Head of caudate nucleus (tissue), 42 donors: ENCODE results near the gene KRT36.

Source experiments
- DNase-seq, 42 donors: peaks; one replicate each; pipeline versions ENCODE4 v3.0.0 to v3.0.0-alpha.2; 2020 to 2021; ENCODE audit warnings: mixed read lengths in 7 of 42
- intact Hi-C: fragments of 100-400 bp; cut with DNase I; formaldehyde crosslinking; loops from one replicate; pipeline ENCODE4 v1.15.0; 2022

The KRT36 gene

DNA sequence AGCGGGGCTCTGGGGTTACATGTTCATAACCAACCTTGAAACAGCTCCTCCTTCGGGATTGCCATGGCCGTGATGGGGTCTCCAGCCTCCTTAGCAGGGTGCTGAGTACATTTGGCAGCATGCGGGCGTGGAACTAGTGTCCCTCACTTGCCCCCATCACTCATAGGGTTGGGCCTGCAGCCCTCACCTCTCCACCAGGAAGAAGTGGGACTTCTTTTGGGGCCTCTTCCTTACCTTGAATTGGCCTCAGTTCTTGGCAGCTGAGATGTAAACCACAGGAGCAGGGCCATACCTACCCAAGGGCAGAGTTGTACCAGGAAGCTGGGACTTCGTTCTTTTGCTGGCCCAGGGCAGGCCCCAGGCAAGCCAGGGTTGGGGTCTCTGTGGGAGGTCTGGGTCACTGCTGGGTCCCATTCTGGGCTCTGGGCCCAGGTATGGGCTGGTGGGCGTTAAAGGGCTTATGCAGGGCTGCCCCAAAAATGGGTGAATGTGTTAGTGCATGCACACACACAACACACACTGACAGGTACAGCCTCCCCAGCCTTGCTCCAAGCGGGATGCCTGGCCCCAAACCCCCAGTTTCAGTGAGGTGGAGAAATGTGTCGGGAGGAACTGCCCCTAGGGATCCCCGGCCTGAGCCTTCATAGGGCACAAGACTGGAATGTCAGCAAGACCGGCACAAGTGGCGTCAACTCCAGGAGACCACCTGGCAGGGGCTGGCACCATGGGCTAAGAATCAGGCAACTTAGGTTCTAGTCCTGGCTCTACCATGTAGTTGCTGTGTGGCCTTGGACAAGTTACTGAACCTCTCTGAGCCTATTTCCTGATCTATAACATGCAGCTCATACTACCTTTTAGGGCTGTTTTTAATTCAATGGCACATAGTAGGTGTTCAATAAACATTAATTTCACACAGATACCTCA, 32.9 kb upstream of the KRT36 start:
- intact Hi-C loops, result no loop called here
- DNase-seq, result no peak

DNA sequence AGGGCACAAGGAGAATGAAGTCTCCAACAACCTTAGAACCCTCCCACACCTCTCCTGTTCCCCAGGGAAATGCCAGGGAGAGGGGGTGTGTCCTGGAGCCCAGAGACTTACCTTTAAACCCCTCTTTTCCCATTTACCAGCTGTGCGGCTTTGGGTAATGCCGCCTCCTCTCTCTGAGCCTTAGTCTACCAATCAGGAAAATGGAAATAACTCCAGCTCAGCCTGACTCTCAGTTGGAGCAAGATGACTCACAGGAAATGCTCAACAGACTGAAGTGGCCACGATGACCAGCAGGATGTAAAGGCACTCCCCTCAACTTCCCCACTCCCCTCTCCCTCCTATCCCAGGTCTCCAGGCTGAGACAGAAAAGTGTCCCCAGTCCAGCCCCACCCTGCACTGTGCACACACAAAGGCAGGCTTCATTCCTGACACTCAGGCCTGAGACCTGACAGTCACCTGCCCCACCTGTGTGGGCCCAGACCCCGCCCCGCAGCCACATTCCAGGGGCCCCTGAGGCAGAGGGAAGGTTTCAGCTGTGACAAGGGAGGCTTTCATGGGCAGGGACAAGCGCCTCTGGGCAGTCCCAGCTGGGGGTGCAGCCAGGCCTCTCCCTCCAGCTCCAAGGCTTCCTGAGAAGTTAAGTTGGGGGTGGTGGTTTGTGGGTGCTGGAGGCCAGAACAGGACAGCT, 32.0 kb upstream of the KRT36 start:
- DNase-seq, result no peak
- intact Hi-C loops, result no loop called here

- DNase-seq, result no peak
- intact Hi-C loops, result no loop called here
These were observed 31.3 kb upstream of the KRT36 start for GRCh38 chr17:41520821-41521521.

GRCh38 chr17:41519501-41520224, 30.0 kb upstream of the KRT36 start:
- DNase-seq, result no peak
- intact Hi-C loops, result no loop called here

DNA sequence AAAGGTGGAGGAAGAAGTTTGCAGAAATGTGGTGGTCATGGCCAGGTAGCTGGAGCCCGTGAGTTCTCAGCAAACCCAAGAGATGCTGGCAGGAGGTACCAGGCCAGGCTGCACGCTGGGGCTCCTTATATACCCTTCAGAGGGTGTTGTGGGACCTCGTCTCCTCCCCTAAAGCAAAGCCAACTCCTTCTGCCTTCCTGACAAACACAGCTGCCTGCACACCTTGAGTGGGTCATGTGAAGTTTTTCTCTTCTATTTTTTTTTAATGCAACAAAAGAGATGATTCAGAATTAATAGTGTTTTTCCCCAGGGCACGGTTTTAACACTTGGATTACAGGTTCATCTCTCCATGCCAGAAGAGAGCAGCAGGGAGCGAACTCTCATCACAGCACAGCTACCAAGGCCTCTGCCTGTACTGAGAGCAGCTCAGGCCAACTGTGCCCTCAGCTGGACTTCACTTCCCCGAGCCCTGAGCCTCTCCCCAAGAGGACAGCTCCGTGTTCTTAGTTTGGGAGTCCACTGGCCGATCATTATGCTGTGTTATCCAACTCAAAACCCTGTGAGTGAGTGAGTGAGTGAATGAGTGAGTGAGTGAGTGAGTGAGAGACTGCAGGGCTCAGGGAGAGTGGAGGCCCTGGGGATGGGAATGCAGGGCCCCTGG, 29.2 kb upstream of the KRT36 start, which contains the start of gene KRT15:
KRT15 (minus strand) TSS at position 102 of the 661 bp plus-strand sequence; CDS start at position 39, 63 bp downstream.
- intact Hi-C loops, result no loop called here
- no peak for DNase-seq

GRCh38 chr17:41518031-41518430, 28.3 kb upstream of the KRT36 start:
- no peak for DNase-seq
- intact Hi-C loops, result no loop called here

DNA sequence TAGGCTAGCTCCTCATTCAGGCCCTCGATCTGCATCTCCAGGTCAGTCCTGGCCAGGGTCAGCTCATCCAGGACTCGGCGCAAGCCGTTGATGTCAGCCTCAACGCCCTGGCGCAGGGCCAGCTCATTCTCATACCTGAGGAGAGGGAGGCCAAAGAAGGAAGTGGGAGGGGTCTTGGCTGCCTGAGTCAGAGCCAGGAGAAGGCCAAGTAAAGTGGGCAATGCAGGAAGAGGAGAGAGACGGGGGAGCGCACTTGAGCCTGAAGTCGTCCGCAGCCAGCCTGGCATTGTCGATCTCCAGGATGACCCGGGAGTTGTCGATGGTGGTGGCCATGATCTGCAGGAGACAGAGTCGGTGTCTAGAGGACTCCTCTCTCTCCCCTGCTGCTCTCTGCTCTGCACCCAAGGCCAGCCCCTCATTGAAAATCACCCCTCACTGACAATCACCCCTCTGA, 27.1 kb upstream of the KRT36 start:
- intact Hi-C loops, result no loop called here
- no peak for DNase-seq

GRCh38 chr17:41516147-41516829, 26.6 kb upstream of the KRT36 start:
- DNase-seq, result no peak
- intact Hi-C loops, result no loop called here

DNA sequence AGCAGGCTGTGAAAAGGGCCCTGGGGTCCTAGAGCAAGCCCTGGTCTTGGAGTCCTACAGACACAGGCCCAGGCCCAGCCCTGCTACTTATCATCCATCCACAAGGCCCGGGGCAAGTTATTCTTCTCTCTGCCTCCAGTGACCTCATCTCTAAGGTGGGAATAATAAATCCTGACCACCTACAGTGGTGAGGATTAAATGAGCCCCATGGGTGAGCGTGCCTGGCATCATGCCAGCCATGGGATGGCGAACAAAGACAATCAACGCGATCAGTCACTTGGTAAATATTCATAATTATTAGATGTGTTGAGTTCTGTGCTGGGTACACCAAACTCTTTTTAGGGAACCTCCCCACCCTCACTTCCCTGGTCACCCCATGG, 23.4 kb upstream of the KRT36 start:
- intact Hi-C loops, result no loop called here
- DNase-seq, result no peak

- DNase-seq, result no peak
- intact Hi-C loops, result no loop called here
These were observed 22.9 kb upstream of the KRT36 start for GRCh38 chr17:41512546-41513167.

- intact Hi-C loops, result no loop called here
- no peak for DNase-seq
These were observed 22.0 kb upstream of the KRT36 start for GRCh38 chr17:41511716-41512115.

DNA sequence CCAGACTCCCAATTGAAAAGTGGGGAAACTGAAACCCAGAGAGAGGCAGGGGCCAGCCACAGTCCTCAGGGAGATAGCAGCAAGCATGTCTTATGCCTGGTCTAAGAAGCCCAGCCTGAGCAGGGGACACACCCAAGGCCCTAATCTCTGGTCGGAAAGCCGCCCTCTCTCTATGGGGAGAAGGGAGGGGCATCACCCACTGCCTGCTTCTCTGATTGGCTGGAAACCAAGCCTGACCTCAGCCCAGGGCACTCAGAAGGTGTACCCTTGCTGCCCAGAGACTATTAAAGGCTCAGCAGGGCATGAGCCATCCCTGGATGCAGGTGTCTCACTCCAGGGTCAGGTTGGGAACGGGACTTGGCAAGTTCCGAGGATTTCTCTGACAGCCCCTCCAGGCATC, 21.4 kb upstream of the KRT36 start:
- no peak for DNase-seq
- intact Hi-C loops, result no loop called here

- DNase-seq, result no peak
- intact Hi-C loops, result no loop called here
These were observed 20.7 kb upstream of the KRT36 start for GRCh38 chr17:41510251-41511065.

DNA sequence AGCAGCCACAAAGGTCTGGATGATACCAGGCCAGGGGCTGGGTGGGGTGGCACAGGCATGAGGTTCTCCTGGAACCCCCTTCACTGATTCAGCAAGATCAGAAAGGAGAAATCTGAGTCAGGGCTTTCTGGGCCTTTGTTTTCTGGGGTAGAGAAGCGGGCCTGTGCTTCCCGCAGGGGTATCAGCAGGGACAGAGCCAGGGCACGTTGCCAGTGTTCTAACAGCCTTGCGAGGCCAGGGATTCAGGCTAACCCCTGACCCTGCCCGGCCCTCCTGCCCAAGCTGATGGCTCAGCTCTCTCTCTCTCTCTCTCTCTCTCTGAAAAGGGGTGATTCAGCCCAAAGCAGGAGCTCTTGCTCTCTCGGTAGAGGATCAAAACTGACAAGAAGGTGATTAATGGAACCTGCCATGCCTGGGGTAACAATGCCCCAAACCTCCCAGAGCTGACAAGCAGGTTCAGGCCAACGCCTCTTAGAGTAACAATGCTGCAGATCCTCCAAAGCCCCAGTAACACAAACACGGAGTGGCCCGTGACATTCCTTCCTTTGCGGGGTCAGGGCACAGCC, 17.7 kb upstream of the KRT36 start:
- intact Hi-C loops, result no loop called here
- DNase-seq, result no peak

GRCh38 chr17:41505809-41506767, 16.4 kb upstream of the KRT36 start:
- no peak for DNase-seq

More at GRCh38 chr17:41505809-41506767, 16.4 kb upstream of the KRT36 start:
- intact Hi-C loops, result no loop called here
